22Rv1 (cell line): ENCODE results near the gene SEMA5A.
"Not testable (repeated sequence)": the region's sequence is repeated elsewhere in the genome, so short reads cannot be mapped to it uniquely, and the experiment has no call there.

ENCODE experiments used
- H3K27ac ChIP-seq: fragments of 450-650 bp; 2 replicates; pipeline ENCODE4 v1.5.1; 2017
- ZFX ChIP-seq: fragments of 450-650 bp; IDR thresholded peaks from 2 replicates; pipeline ENCODE4 v1.6.1; 2017; ENCODE audit warnings: antibody characterized with exemption, borderline replicate concordance
- TF ChIP-seq, protein P1 (sequence below): fragments of 450-650 bp; IDR thresholded peaks from 2 replicates; pipeline ENCODE4 v1.5.1; 2017; ENCODE audit warnings: mild to moderate bottlenecking

Gene SEMA5A

DNA sequence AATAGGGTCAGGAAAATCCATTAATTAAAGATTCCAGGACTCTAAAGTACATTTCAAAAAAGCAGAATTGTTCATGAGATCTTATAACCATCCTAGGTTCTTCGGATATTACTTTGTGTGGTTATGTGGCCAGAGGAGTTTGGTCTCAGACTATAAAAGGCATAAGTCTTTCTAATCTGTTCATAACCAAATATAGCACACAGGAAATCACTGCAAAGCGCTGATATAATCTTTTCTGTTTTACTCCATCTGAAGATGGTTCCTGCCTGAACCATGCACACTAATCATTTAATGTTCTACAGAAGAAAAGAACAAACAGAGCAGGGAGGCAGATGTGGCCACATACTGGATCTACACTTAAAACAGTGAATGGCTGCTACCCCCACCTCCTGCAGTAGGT is 182.8 kb downstream of the SEMA5A start:
- TF ChIP-seq, protein P1, sequence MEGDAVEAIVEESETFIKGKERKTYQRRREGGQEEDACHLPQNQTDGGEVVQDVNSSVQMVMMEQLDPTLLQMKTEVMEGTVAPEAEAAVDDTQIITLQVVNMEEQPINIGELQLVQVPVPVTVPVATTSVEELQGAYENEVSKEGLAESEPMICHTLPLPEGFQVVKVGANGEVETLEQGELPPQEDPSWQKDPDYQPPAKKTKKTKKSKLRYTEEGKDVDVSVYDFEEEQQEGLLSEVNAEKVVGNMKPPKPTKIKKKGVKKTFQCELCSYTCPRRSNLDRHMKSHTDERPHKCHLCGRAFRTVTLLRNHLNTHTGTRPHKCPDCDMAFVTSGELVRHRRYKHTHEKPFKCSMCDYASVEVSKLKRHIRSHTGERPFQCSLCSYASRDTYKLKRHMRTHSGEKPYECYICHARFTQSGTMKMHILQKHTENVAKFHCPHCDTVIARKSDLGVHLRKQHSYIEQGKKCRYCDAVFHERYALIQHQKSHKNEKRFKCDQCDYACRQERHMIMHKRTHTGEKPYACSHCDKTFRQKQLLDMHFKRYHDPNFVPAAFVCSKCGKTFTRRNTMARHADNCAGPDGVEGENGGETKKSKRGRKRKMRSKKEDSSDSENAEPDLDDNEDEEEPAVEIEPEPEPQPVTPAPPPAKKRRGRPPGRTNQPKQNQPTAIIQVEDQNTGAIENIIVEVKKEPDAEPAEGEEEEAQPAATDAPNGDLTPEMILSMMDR, result no peak
- no peak for TF ChIP-seq ZFX
- no peak overlapping the region for H3K27ac ChIP-seq

DNA sequence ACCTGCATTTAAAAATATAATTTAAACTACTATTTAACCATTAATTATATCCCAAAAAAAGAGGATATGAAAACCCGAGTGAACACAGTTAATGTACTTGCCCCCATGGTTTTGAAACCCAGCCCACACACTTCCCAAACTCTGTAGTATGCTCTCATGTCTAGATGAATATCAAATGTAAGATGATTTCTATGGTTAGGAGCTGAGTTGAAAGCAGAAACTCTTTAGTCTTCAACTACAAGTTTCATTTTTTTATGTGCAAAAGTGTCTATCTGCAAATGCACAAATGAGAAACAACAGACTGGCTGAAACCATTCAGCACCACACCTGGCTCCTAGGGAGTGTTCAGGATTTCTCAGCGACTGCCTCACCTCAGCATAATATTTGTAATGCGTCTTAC is 183.3 kb downstream of the SEMA5A start:
- no peak overlapping the region for H3K27ac ChIP-seq

DNA sequence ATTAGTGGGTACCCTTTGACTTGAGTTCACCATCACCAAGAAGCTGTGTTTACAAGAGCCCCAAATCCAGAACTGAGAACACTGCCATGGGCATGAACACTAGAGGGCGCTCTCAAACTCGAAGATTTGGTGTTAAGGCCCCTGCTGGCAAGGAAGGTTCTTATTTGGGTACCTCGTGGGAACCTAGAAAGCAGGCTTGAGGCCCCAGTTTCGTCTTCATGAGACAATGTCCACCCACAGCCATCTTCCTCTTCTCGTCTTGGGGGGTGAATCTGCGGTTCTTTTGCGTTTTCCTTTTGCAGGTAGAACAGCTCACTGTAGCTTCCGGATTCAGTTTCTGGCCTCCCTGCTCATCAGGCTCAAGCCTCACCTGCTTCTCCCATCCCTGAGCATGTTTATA is 184.0 kb downstream of the SEMA5A start:
- TF ChIP-seq ZFX, result no peak
- TF ChIP-seq, protein P1, result peak; percentile 85

More for the DNA sequence above, 183.3 kb downstream of the SEMA5A start:
- TF ChIP-seq, protein P1, result no peak
- no peak for TF ChIP-seq ZFX

DNA sequence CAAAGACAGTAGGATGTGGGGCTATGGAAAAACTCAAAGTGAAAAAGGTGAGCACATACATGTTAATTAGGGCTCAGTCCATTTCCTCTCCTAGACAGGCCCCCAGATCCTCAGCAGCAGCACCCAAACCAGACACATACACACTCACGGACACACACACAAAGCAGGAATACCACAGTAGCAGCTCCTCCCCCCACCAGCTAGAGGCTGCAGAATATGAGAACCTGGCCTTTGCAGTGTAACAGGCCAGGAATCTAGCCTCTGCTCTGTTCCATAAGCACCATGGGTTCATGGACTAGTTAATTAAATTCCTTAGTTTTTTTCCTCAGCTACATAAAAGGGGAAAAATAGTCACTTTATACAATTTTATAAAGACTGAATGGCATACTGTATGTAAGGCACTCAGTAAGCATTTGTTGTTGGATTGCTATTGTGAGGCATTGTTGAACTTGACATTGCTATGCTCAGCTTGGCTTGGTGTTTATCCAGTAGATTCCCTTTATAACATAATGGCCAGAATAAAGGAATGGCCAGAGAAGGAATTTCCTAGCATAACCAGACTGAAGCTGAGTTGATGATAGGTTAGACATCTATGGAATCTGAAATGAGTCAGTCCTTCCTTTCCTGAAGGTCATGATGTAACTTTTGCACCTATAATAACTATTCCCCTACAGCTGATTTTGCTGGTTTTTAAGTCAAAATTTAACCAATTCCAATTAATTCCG is 186.8 kb downstream of the SEMA5A start:
- H3K27ac ChIP-seq, result no peak overlapping the region
- no peak for TF ChIP-seq ZFX
- TF ChIP-seq, protein P1, result no peak

More for the DNA sequence above, 184.0 kb downstream of the SEMA5A start:
- no peak overlapping the region for H3K27ac ChIP-seq

DNA sequence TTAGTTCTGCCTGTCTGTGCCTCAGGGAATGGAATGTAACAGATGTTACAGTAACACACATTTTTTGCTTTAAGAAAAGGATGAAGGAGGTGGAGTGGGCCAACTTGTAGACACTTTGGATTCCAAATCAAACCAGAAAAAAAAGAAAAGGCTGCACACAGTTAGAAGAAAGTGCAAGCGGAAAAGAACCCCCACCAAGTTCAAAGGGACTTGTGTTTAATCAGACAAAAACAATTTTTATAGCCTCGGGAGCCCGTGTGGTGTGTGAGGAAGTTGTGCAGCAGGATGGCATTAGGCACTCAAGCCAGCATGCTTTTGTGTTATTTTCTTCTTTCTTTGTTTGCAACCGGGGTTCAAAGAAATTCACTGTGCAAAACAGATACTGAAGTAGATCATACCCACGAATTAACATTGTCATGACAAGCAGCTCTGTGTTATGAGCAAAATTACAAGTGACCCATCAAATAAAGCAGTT is 189.5 kb downstream of the SEMA5A start:
- no peak overlapping the region for H3K27ac ChIP-seq
- no peak for TF ChIP-seq ZFX
- TF ChIP-seq, protein P1, result no peak

DNA sequence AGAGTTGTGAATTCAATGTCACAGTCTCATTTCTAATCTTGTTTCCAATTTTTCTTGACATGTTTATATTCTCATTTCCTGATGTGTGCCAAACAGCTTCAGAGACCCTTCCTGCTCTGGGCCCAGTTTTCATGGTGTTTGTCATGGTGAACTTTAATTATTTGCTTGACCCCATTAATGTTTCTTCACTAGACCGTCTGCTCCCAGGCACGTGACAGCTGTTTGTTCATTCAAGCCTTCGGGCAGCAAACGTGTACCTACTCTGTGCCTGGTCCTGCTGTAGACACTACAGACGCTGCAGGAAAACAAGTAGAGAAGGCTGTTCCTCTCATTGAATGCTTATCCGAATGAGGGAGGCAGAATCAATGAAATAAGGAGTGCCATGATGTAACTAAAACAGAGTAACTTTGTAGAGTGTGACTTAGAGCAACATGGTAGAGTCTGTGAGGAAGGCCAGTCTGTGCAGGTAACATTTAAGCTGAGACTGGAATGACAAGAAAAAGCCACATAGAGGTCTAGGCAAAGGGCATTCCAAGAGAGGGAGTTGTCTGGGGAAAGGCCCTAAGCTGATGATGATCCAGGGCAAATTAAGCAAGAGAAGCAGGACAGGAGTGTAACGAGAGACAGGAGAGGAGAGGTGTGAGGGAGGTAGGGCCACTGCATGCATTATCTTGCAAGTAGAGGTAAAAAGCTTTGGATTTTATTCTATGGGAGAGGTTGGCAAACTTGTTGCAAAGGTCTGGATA is 191.4 kb downstream of the SEMA5A start:
- no peak overlapping the region for H3K27ac ChIP-seq
- TF ChIP-seq, protein P1, result no peak
- TF ChIP-seq ZFX, result no peak

DNA sequence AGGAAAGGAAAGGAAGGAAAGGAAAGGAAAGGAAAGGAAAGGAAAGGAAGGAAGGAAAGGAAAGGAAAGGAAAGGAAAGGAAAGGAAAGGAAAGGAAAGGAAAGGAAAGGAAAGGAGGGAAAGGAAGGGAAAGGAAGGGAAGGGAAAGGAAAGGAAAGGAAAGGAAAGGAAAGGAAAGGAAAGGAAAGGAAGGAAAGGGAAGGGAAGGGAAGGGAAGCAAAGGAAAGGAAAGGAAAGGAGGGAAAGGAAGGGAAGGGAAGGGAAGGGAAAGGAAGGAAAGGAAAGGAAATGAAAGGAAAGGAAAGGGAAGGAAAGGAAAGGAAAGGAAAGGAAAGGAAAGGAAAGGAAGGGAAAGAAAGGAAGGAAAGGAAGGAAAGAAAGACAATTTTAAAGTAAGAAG is 192.8 kb downstream of the SEMA5A start:
- not testable (repeated sequence) for H3K27ac ChIP-seq
